C1 segment of cervical spinal cord (tissue), 14 donors: ENCODE results near the gene SUGCT.

ENCODE experiments used
- DNase-seq, 14 donors: peaks; one replicate each; lab custom pipeline; 2025; lab: John Stamatoyannopoulos, UW

SUGCT gene

DNA sequence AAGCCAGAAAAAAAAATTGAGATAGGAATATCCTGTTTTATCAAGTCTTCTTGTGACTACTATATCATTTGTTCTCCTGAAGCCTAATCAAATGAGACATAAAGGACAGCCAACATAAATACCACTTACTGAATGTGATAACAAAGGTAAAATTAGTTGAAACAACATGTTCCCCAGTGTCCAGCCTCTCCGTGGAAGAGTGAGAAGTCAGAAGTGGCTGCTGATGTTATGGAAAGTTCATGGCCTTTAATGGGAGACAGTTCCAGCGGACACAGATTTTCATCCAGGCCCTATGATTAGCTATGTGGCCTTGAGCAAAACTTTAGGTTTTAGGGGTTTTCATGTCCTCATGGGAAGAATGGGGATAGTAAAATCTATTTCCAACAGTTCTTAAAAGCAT, 724.3 kb downstream of the SUGCT start:
- no peak for DNase-seq

DNA sequence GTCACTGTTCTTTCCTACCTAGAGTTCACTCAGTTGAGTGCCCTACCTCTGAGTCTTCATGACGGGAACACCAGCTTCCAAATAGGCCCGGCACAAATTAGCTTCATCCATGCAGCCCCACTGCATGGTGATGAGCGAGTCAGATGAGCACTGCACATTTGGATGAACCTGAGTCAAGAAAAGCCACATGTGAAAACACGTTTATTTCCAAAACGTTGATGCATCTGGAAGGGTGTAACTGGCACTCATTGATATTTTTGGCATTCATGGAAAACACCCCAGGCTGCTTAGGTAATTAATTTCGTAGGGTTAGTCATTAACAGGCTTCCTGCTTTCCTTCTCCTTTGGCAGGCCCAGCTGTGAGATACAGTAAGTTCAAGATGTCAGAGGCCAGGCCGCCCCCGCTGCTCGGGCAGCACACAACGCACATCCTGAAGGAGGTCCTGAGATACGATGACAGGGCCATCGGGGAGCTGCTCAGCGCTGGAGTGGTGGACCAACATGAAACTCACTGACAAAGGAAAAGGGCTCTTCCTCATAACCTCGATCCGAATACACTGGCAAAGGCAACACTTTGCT, 725.2 kb downstream of the SUGCT start:
- DNase-seq, result no peak

DNA sequence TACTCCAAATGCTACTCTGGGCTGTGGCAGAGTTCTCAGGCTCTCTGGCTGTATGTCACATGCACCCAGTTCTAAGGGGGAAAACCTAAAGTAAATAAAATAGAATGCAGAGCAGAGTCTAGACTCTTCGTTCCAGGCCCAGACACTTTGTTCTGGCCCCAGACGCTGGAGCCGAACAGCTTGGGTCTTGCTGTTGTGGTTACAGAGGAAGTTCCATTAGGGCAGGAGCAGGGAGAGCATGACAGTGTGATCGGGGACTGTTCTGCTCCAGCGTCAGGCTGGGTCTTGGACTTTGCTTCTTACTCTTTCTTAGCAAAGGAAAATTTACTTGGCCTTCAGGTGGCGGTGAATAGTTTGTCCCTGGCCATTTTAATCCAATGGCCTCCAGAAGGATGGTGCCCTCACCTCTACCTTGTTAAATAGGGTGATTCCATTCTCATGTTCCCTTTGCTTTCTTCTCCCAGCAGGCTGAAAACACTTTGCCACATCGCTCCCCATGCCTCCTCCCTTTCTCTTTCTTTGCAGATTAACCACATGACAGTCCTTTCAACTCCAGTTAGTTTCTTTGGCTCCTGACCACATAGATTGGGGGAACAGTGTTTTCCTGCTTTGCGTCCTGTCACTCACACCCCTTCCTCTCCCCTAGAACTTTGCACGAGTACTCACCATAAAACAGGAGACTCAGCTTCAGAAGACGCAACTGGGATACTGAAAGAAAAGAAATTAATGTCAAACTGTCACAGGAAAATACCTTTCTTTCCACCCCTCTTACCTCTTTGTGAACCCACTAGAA, 730.8 kb downstream of the SUGCT start:
- no peak for DNase-seq

DNA sequence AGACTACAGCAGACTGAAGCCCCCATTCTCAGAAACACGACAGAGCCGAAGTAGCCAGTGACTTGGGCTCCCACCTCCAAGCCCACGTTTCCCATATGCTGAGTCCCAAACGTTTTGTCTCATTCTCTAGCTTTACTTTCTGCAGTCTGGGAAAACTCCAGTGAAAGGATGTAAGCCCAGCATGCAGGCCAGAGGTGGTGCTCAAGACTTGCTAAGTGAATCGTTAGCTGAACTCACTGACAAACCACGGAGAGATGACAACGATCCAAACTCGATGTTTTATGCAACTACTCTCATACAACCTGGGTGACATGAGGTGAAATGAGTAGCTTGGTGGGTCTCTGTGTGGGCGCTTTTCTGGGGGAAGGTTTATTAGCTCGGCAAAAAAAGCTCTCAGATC, 731.8 kb downstream of the SUGCT start:
- no peak for DNase-seq

DNA sequence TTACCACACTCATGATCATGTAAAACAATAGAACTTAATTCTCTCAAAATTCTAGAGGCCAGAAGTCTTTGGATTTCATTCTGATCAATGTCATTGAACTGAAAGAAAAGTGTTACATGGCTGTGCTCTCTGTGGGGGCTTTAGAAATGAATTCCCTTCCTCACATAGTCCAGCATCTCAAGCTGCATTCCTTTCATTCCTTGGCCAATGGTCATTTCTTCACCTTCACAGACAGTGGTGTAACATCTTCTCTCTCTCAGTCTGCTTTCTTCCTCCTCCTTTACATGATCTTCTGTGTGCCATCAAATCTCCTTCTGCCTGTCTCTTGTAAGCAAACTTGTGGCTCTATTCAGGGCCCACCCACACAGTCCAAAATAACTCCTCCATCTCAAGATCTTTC, 735.3 kb downstream of the SUGCT start:
- DNase-seq, result no peak

DNA sequence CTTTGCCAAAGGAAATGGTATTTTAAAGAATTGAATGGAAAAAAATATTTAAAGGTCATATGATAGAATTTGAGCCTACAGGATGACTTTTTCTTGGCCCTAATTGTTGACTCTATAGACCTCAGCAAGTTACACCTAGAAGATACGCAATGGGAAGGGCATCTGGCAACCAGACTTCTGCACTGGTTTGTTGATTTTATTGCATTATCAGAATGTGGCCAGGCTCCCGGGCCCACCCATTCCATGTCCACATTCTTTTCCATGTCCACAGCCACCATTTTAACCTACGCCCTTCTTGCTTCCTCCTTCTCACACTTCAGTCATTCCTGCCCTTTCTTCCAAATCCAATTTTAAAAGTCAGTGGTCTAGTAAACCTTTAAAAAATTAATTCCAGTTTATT, 738.4 kb downstream of the SUGCT start:
- no peak for DNase-seq

DNA sequence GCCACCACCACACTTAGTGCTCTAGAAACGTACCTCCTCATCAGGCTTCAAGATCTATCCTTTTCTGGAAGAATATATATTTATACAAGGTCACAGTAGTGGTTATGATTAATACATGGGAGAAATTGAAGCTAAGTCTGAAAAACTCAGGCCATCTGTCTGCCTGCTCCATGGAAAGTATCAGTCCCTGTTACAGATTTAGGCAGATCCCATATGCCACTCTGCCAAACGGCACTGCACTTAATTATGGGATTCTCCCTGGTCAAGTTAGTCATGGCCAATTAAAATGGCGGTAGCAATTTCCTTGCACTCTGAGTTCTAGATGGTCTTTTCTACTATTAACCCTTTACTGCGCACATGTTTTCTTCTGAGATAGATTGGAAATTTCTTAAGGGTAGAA, 740.0 kb downstream of the SUGCT start:
- no peak for DNase-seq

DNA sequence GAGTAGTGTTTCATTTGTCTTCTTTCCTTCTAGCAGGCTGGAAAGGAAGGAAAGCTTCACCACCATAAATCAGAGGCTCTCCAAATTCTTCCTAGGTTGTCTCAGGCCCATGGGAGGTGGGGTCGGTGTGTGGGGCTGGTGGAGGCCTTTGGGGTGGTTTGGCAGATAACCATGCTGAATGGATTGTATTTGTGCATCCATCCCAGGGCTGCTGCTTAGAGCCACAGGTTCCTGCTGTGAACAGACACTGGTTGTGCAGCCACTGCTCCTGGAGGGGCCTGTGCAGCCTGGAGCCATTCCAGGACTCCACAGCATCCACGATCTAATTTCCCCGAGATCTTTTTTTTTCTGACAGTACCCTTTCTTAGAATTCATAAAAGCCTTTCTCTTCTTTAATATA, 741.8 kb downstream of the SUGCT start:
- no peak for DNase-seq

DNA sequence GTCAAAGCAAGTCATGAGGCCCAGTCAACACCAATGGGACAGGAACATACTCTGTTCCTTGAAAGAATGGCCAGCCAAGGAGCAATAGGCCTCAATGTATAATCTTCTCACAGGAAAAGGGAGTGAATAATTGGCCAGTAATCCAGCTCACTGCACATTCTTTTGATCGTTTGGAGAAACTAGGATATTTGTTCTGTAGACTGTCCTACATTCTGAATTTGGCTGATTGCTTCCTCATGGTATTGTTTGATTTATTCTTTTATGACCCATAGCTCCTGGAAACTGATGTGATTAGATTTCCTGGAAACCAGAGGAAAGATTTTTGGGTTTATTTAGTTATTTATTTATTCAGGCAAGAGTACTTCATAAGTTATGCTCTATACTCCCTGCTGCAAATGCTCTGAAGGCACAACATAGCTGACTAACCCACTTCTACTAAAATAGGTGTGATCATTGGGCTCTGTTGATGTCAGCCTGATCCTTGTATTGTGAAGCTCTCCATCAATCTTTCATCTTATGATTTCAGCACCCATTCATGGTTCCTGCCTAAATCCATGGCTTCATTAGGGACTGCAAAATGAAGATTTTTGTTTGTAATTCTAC, 745.2 kb downstream of the SUGCT start:
- no peak for DNase-seq

DNA sequence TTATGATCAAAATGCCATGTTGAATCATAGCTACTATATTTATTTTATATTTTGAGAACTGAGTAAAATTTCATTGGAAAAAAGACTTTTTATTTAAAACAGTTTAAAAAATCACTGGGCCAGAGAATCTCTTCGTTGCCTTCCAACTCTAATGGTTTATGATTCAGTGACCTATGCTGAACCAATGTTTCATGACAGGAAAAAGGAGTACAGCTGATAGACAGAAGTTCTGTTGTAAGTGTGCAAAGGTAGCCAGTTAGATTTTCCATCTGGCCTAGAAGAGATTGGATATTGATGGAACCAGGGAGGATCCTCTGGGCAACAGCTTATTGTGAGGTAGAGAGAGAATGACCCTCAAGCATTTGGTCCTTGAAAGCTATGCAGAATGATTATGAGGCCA, 745.8 kb downstream of the SUGCT start:
- DNase-seq, result no peak

DNA sequence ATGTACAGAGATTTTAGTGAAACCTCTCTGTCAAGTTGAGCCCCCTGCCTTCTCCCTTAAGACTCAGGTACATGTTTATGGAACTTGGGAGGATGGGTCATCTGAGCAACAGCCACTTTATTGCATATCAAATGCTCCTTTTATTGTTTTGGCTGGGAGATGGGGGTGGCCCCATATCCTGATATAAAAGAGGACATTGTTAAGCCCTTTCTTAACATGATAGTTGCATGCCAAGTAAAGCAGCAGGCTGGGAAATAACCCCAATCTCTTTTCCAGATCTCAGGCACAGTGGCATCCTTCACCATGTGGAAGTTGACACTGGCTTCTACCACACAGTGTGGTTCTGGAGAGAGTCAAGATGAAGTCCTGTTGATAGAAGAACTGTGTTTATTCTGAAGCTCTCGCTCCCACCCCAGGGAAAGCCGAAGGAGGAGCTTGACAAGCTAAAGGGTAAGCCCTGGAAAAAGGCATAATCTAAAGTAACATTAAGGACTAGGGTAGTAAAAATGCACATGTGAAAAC, 746.7 kb downstream of the SUGCT start:
- no peak for DNase-seq

DNA sequence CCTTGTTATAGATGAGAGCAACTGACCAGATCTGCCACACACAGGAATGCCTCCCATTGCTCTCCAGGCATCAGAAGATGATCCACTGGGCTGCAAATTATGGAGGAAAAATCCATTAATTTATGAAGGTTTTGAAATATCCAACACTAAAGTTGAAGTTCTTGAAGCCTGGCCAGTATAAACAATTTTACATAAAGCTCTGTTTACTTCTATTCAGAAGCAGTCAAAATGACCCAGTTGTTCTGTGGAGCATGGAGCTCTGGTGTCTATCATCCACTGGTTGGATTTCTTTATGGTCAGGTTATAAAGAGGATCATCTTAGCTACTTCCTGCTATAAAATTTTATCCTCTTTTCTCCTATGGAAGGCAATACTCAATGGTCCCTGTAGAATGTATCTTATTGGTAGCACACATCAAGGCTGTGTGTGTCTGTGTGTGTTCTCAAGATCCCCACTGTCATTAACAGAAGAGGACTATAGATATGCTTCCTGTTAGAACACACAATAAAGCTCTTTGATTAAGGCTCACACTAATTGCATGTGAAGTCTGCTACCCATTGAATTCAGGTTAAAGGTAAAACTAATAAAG, 747.4 kb downstream of the SUGCT start:
- DNase-seq, result no peak

DNA sequence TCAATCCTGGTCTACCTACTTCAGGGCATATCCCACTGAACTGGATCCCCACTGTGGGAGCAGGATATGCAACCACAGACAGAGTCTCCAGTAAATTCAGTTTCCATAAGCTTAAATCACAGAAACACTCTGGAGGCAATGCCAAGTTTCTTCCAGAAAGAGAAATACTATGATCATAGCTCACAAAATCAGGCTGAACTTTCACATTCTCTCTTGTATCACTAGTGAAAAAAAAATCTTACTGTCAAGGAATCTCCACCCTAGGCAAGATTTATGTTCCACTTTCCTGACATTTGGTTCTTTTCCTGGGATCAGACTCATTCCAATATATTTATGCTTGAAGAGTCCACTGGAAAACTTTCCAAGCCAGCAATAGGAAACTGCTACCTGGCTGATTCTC, 749.0 kb downstream of the SUGCT start:
- no peak for DNase-seq

DNA sequence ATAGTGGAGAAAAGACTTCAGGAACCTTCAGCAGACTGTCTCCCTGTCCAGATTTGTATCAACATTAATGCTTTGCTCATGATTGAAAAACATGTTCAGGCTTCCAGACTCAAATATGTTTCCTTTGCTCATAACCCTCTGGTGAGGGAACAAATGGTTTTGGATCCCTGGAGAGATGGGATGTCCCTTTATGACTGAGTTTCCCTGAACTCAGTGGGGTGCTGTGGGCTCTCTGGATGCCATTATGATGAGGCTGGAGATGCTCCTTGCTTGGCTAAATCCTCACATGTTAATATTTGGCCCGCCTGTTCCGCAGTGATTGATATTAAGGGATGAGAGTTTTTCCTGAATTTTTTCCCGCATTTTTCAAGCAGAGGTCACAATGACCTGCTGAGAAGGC, 749.4 kb downstream of the SUGCT start:
- DNase-seq, result no peak

DNA sequence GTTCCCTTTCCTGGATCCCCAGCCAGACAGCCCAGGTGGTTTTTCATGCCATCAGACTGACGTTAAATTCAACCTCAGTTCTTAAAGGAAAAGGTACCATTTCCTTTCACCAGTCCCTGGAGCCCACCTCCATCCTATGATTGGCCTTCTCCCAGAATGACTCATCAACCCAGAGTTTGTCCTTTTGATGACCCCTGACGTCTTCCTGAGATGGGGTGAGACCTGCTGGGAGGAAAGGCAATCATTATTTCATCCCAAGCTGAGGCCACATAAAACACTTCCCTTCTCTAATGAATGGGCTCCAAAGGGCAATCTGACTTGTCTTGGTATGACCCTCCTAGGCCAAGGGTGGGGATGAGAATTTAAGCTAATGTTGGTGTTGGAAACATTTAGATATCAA, 750.7 kb downstream of the SUGCT start:
- DNase-seq, result no peak

DNA sequence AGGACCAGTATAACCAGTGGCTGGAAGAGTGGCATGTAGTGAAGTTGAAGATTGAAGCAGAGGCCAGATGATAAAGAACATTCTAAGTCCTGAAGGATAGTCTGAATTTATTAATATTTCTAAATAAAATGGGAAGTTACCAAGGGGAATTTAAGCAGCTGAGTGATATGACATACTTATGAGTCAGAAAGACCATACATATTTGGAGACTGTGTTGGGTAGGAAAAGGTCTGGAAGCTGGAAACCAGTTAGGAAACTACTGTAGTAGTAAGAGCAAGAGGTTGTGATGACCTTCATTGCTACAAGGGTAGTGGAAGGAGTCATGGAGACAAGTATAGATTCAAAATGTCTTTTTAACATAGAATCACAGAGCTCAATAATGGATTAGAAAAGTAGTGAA, 752.3 kb downstream of the SUGCT start:
- DNase-seq, result no peak

DNA sequence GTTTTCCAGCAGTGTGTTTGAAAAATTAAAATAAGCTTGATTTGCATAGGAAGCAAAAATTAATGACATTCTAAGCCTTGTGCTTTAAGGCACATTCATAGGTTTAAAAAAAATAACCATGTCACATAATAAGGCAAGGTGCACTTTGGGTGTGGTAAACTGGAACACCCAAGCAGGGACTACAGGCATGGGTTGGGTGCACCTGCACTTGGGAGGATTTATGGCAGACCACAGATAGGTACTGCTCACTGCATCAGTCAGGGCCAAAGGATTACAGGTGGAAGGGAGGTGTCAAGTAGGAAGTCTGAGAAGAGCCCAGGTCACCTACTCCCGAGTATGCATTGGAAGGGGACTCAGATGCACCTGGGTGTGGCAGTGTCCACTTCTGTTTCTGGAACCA, 753.7 kb downstream of the SUGCT start:
- no peak for DNase-seq

DNA sequence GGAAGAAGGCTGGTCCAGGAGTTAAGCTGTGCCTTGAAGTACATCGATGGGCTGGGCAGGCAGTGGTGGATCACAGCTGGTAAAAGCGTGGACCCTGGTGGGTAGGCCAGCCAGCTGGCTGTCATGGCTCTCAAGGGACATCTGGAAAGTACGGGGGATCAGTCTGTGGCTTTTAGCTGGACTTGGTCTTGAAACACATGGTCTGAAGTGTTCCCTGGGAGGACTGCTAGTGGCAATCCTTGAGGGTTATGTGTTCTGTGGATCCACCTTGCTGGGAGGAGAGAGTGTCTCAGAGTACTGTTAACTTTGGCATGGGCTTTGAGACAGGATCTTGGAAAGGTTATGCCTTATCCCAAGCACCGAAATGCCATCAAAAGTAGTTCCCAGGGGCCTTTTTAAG, 754.3 kb downstream of the SUGCT start:
- no peak for DNase-seq

DNA sequence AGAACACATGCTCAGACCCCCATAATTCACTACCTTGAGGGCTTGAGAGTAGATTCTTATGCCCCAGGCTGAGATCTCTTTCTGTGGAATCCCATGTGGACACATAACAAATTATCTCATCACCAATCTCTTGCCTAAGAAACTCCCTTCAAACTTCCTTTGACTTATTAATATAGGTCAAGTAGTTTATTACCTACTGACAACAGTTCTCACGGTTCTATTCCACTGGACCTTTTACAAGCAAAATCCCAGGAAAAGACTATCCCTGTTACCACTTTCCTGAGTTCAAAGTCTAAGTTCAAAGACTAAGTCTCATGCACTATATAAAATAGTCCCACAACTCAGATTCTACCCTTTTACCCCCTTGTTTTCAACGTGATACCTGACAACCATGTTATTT, 754.7 kb downstream of the SUGCT start:
- no peak for DNase-seq

DNA sequence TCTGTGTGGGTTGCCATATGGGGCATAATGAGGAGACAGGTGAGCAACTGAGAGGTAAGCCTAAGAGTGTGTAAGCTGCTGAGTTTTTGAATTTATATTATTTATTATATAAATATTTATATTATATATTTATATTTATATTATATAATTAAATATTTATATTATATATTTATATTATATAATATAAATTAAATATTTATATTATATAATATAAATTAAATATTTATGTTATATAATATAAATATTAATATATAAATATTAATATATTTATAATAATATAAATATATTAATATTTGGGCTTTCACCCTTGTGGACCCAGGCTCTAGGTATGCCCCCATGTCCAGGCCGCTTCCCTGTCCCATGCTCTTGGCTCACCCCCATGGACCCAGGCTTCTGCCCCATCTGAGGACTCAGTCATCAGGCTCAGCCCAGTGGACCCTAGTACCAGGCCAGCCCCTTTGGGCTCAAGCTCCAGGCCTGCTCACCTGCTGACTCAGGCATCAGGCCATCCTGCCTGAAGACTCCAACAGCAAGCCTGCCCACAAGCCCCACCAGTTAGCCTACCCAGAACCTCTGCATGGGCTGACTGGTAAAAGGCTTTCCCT, 755.4 kb downstream of the SUGCT start:
- no peak for DNase-seq

DNA sequence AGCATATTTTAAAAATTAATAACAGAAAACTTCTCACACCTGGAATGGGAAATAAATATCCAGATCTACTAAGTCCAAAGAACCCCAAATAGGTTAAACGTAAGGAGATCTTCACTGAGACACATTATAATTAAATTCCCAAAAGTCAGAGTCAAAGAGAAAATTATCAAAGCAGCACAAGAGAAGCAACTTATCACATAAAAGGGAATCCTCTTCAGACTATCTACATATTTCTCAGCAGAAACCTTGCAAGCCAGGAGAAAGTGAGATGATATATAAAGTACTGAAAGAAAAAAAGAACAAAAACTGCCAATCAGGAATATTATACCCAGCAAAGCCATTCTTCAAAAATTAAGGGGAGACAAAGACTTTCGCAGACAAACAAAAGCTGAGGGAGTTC, 756.4 kb downstream of the SUGCT start:
- DNase-seq, result no peak

DNA sequence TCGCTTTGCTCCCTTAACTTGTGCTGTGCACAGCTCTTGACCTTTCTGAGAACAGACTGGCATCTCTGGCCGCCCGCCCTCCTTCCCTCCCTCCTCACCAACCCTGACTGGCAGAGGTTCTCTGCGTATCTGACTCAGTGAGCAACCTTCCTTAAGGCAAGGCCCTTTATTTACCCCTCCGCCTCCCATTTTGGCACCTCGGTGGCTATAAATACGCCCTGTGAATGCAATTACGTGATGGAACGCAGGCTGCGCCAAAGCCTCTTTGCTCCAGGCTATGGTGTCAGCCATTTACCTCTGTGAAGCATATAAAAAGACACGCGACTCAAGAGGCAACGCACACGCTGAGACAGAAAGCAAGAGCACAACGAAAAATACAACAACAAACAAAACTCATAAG, 764.3 kb downstream of the SUGCT start:
- DNase-seq, result no peak
